GM23338 (cell line): ENCODE results near the gene DRD2. TPM values are rescaled to one million over a fixed set of nuclear protein-coding genes. Genes with fewer than 3 reads are reported as not detected.

Source experiments
- ATAC-seq: fragments of 200-7000 bp; cut with Tn5 transposase; 3 replicates; pipeline ENCODE4 v1.9.1; 2020
- DNase-seq: peaks from one replicate; pipeline ENCODE4 v3.0.0-alpha.2; 2015; ENCODE audit warnings: low spot score
- H2AFZ ChIP-seq: fragments of 200-600 bp; sonication (generic); 2 replicates; pipeline ENCODE4 v1.8.0; 2016; ENCODE audit warnings: antibody characterized with exemption, mild to moderate bottlenecking, moderate library complexity
- H3F3A ChIP-seq: fragments of 200-600 bp; sonication (generic); replicated peaks from 2 replicates; pipeline ENCODE4 v1.8.0; 2017; ENCODE audit warnings: antibody characterized with exemption, mixed run types, low read depth
- H3K27ac ChIP-seq: fragments of 200-600 bp; sonication (generic); 2 replicates; pipeline ENCODE4 v1.6.1; 2016; ENCODE audit warnings: low read depth
- H3K27me3 ChIP-seq: fragments of 200-600 bp; sonication (generic); 2 replicates; pipeline ENCODE4 v1.8.0; 2016; ENCODE audit warnings: mild to moderate bottlenecking, mixed run types, moderate library complexity; ENCODE audit not compliant: insufficient read depth
- H3K36me3 ChIP-seq: fragments of 200-600 bp; sonication (generic); 2 replicates; pipeline ENCODE4 v1.8.0; 2016; ENCODE audit warnings: mild to moderate bottlenecking; ENCODE audit not compliant: insufficient read depth
- H3K4me1 ChIP-seq: fragments of 200-600 bp; sonication (generic); 2 replicates; pipeline ENCODE4 v1.8.0; 2016; ENCODE audit warnings: mild to moderate bottlenecking, moderate library complexity; ENCODE audit not compliant: insufficient read depth
- H3K4me2 ChIP-seq: fragments of 200-600 bp; sonication (generic); 2 replicates; pipeline ENCODE4 v1.7.1; 2017; ENCODE audit warnings: mixed run types
- H3K4me3 ChIP-seq: fragments of 200-600 bp; sonication (generic); 2 replicates; pipeline ENCODE4 v1.6.1; 2016; ENCODE audit warnings: mixed run types
- H3K79me2 ChIP-seq: fragments of 200-600 bp; sonication (generic); replicated peaks from 2 replicates; pipeline ENCODE4 v1.8.0; 2017; ENCODE audit warnings: mild to moderate bottlenecking; ENCODE audit not compliant: insufficient read depth
- H3K9me2 ChIP-seq: fragments of 200-600 bp; sonication (generic); 2 replicates; pipeline ENCODE4 v1.8.0; 2017; ENCODE audit not compliant: insufficient read depth
- H4K20me1 ChIP-seq: fragments of 200-600 bp; sonication (generic); replicated peaks from 2 replicates; pipeline ENCODE4 v1.8.0; 2017; ENCODE audit warnings: mild to moderate bottlenecking; ENCODE audit not compliant: insufficient read depth
- H3K27ac Mint-ChIP-seq: 2 replicates; pipeline ENCODE4 v1.8.0; 2020; ENCODE audit warnings: inconsistent platforms, mild to moderate bottlenecking, moderate library complexity, mixed read lengths
- H3K27me3 Mint-ChIP-seq: 3 replicates; pipeline ENCODE4 v1.8.0; 2022; ENCODE audit warnings: low read depth, mild to moderate bottlenecking, moderate library complexity, mixed read lengths, inconsistent platforms; ENCODE audit not compliant: insufficient read depth, poor library complexity
- H3K36me3 Mint-ChIP-seq: 3 replicates; pipeline ENCODE4 v1.8.0; 2021; ENCODE audit warnings: low read depth, mild to moderate bottlenecking, inconsistent platforms, moderate library complexity, mixed read lengths
- H3K4me1 Mint-ChIP-seq: 3 replicates; pipeline ENCODE4 v1.8.0; 2020; ENCODE audit warnings: mild to moderate bottlenecking, inconsistent platforms, mixed read lengths
- H3K4me3 Mint-ChIP-seq: 3 replicates; pipeline ENCODE4 v1.8.0; 2021; ENCODE audit warnings: moderate library complexity, mild to moderate bottlenecking, inconsistent platforms, mixed read lengths
- H3K9me3 Mint-ChIP-seq: 3 replicates; pipeline ENCODE4 v1.8.0; 2020; ENCODE audit warnings: moderate library complexity, mild to moderate bottlenecking, inconsistent platforms, mixed read lengths
- CREB1 ChIP-seq: fragments of 250-450 bp; sonication (Bioruptor Pico); IDR thresholded peaks from 2 replicates; pipeline ENCODE4 v1.5.0; 2020; ENCODE audit warnings: low read depth, mild to moderate bottlenecking, moderate library complexity
- EZH2phosphoT487 ChIP-seq: fragments of 200-600 bp; sonication (generic); IDR thresholded peaks from one replicate; pipeline ENCODE4 v1.8.1; 2018; ENCODE audit warnings: antibody characterized with exemption; ENCODE audit not compliant: unreplicated experiment
- NANOG ChIP-seq: IDR thresholded peaks from 2 replicates; pipeline ENCODE4 v1.6.1; 2016; ENCODE audit warnings: antibody characterized with exemption, borderline replicate concordance
- REST ChIP-seq: IDR thresholded peaks from one replicate; pipeline ENCODE4 v1.6.1; 2018; ENCODE audit warnings: antibody characterized with exemption; ENCODE audit not compliant: unreplicated experiment
- ZNF462 ChIP-seq: fragments of 250-450 bp; sonication (Bioruptor Pico); IDR thresholded peaks from 2 replicates; pipeline ENCODE4 v1.5.0; 2020; ENCODE audit warnings: mild to moderate bottlenecking, moderate library complexity
- polyA plus RNA-seq: library from polyadenylated mRNA; unstranded; fragments of >200 nt; fragmentation: Nextera tagmentation; extraction: Ambion mirVana; gene quantifications from 2 replicates; pipeline ENCODE4 v1.2.1, GENCODE V29; 2016
- total RNA-seq: library from RNA; depleted of rRNA; stranded (reverse); fragments of >200 nt; shearing (Covaris generic); gene quantifications from 2 replicates; pipeline ENCODE4 v1.2.3, GENCODE V29; 2014

Gene DRD2
- total and polyA plus RNA-seq, 2 experiments from 2014 or later = 0.21 to 0.66 TPM

DNA sequence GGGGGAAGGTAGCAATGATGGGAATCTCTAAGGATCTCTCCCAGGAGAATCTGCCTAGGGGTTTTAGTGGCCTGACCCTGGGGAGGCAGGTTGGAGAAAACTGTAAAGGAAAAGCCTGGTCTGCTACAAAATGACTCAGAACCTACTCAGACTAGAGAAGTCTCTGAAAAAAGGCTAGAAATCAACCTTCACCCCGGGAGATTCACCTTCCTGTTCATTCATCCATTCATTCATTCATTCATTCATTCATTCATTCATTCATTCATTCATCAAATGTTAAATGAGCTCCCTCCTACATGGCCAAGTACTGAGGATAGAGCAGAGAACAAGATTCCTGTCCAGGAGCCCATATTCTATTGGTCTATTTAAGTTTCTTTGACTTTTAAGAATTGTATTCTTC, 96.5 kb downstream of the DRD2 start:
- Histone ChIP-seq H3K4me3 (no peak overlapping the region), H3F3A (no peaks in the 10 kb centered on the region), H3K4me1 (no peaks in the 10 kb centered on the region), H4K20me1 (no peaks in the 10 kb centered on the region), H3K4me2 (no peak overlapping the region), H3K27ac (no peak overlapping the region), H3K27me3 (no peaks in the 10 kb centered on the region), H3K36me3 (no peaks in the 10 kb centered on the region), H3K9me2 (0 out of 2 replicates have a peak, but pooled peaks cover 4% of the 10 kb centered on the region), H2AFZ (no peak overlapping the region), H3K79me2 (no peaks in the 10 kb centered on the region)
- ATAC-seq (no peak), DNase-seq (no peak)
- H3K27me3 Mint-ChIP-seq = peaks cover 6% of the 10 kb centered on the region
- 0 out of 3 replicates have a peak, but pooled peaks cover 3% of the 10 kb centered on the region for H3K9me3 Mint-ChIP-seq
- H3K36me3 Mint-ChIP-seq = no peaks in the 10 kb centered on the region
- no peak overlapping the region for H3K27ac Mint-ChIP-seq
- H3K4me3 Mint-ChIP-seq = no peak overlapping the region
- TF ChIP-seq NANOG = no peak
- TF ChIP-seq REST = no peak
- no peak for TF ChIP-seq CREB1
- no peak for TF ChIP-seq EZH2phosphoT487
- TF ChIP-seq ZNF462 (CRISPR knock-in tag) = no peak
- H3K4me1 Mint-ChIP-seq = peaks cover 9% of the 10 kb centered on the region; the same call in 2 of the 3 replicates
